Dermis blood vessel endothelial cell (primary cell): ENCODE measurements around the gene CCDC87. TPM values are rescaled to one million over a fixed set of nuclear protein-coding genes. Genes with fewer than 3 reads are reported as not detected.
"Not testable (repeated sequence)": the region's sequence is repeated elsewhere in the genome, so short reads cannot be mapped to it uniquely, and the experiment has no call there.

Experiments used
- DNase-seq: peaks from one replicate; pipeline ENCODE4 v3.0.0; 2010
- total RNA-seq: library from RNA; depleted of rRNA; stranded (reverse); fragments of >200 nt; gene quantifications from 2 replicates; pipeline ENCODE4 v1.2.3, GENCODE V29; 2014

The CCDC87 gene
- total RNA-seq, 1 donor from 2014 or later, result 0.17 TPM

DNA sequence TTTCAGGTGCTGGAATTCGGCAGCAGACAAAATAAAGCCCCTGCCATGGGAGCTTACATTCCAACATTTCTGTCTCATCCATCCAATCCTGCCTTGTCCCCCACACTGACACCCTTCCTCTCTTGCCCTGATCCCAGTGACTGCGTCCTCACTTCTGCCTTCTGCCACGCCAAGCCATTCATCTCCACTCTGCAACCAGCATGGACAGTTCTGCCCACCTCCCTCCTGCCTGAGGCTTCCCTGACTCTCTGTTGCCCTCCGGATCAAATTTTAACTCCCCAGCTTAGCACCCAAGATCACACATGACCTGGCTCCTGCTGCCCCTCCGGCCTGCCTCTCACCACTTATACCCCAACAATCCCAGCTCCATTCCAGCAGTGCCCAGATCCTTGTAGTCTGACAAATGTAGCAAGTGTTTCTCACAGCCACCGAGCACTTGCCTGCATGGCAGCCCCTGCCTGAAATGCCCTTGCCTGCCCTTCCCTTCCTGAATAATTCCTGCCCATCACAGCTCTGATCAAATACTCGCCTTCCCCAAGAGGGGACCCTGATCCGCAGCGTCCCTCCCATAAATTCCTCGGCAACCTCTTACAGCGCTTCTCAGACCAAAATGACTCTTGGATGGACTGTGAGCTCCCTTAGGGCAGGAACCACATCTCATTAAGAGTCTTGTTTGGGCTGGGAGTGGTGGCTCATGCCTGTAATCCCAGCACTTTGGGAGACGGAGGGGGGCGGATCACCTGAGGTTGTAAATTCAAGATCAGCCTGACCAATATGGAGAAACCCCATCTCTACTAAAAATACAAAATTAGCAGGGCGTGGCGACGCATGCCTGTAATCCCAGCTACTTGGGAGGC, 43.9 kb downstream of the CCDC87 start:
- no peak for DNase-seq

DNA sequence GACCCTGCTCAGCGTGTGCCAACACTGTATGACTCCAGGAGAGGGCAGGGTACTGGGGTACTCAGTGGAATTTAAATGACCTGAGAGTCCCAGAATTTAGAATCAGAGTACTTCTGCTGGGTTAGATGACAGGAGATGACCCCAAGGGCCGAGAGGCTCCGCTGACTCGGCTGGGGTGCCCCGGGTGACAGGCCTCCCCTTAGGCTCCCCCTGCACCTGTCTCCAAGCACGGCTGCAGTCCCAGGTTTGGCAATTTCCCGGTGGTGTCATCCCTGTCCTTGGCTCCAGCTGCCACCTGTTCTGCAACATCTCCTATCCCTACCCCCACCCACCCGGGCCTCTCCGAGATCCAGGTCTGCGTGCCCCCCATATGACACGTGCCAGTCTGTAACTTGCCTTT, 44.8 kb downstream of the CCDC87 start:
- no peak for DNase-seq

DNA sequence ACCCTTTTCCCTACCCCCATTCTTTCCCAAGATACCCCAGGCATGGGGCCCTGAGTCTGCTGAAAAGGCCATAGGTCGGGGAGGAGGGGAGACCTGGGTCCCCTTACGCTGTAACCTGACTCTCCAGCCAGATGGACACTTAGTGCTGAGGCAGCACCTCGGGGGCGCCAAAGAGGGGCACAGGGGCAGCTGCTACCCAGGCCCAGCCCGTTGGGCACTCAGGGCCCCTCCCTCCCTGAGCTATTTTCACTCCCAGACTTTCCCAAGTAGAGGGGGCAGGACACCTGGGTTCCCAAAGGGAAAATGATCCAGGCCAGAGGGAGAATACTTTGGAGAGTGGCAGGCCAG, 45.2 kb downstream of the CCDC87 start:
- no peak for DNase-seq

DNA sequence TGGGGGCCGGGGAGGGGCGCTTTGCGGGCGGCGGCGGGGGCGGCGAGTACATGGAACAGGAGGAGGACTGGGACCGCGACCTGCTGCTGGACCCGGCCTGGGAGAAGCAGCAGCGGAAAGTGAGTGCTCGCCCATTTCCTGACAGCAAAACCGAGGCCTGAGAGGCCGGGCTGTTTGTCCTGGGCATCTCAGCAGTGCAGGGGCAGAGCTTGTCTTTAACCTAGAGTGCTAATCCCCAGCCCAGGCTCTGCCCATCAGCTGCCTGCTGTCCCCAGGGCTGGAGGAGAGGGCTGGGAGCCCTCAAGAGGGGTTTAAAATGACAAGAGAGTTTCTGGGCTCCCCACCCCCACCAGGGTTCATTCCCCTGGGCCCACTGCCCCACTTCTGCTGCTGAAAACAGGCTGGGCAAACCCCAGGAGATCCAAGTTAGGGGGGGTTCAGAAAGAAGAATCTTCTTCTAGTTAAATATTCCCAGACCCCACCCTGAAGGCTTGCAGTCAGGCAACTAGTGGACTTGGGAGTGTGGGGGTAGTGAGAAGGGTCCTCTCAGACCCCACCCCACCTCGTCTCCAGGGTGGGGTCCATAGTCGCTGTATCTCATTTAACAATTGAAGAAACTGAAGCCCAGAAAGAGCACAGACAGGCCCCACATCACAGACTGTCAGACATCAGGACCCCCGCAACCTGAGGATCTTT, 45.7 kb downstream of the CCDC87 start:
- DNase-seq, result no peak

DNA sequence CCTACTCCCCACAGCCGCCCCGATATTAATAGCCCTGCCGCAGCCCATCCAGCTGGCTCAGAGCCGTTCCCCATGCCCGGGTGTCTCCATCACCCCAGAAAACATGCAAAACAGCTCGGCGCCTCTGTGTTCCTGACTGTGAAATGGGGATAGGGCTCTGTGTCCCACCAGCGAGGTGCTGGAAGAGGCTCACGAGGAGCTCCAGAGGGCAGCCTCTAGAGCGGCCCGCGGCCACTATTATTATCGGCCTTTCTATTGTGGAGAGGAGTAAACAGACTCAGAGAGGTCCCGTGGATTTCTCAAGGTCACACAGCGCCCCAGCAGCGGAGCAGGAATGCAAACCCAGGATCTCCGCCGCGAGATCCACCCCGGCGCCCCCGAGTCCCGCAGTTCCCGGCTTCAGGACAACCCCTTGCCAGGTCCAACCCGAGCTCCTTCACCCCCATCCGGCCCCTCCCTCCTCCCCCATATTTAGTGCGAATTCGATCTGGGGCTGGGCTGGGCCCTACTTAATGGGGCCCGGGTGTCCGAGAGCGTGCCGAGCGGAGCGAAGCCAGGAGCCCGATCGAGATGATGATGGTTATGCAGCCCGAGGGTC, 46.4 kb downstream of the CCDC87 start, which contains the start of gene ACTN3:
Gene ACTN3 (plus strand): TSS at position 536 of the 598 bp plus-strand sequence. CDS start 35 bp downstream, at position 571.
- DNase-seq, result no peak

DNA sequence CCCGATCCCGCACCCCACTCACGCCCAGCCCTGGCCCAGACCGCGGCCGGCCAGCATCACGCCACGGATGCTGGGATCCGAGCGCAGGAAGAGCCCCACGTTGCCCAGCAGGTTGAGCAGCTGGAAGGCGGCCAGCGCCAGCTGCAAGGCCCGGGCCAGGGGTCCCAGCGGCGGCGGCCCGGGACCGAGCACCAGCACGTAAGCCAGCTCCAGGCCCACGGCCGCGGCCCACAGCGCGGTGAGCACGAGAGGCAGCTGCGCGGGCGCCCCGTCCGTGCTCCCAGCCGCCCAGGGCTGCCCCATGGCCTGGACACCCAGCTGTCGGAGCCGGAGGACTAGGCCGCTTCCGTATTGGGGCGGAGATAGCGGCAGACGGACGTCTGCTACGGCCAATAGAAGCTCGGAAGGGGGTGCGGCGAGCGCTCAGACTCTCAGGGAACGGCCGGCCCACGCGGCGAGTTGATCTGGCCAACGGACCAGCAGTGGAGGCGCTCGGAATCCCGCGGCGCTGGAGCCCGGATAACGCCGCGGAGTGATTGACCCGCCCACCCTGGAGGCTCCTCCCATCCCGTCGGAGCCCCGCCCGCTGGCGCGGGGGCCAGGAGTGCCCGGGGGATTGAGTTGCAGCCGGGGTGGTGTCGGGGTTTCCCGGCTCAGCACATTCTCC, 47.0 kb downstream of the CCDC87 start, which contains the start of gene ZDHHC24:
Gene ZDHHC24 (minus strand): TSS at position 348 of the 667 bp plus-strand sequence. CDS start 45 bp downstream, at position 303.
- peak; percentile 98 for DNase-seq

DNA sequence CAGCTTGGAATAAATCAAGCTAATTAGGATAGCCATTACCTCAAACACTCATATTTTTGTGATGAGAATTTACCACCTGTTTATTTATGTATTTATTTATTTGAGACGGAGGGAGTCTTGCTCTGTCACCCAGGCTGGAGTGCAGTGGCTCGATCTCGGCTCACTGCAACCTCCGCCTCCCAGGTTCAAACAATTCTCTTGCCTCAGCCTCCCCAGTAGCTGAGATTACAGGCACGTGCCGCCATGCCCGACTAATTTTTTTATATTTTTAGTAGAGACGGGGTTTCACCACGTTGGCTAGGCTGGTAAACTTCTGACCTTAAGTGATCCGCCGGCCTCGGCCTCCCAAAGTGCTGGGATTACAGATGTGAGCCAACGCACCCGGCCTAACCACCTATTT, 47.9 kb downstream of the CCDC87 start:
- not testable (repeated sequence) for DNase-seq

DNA sequence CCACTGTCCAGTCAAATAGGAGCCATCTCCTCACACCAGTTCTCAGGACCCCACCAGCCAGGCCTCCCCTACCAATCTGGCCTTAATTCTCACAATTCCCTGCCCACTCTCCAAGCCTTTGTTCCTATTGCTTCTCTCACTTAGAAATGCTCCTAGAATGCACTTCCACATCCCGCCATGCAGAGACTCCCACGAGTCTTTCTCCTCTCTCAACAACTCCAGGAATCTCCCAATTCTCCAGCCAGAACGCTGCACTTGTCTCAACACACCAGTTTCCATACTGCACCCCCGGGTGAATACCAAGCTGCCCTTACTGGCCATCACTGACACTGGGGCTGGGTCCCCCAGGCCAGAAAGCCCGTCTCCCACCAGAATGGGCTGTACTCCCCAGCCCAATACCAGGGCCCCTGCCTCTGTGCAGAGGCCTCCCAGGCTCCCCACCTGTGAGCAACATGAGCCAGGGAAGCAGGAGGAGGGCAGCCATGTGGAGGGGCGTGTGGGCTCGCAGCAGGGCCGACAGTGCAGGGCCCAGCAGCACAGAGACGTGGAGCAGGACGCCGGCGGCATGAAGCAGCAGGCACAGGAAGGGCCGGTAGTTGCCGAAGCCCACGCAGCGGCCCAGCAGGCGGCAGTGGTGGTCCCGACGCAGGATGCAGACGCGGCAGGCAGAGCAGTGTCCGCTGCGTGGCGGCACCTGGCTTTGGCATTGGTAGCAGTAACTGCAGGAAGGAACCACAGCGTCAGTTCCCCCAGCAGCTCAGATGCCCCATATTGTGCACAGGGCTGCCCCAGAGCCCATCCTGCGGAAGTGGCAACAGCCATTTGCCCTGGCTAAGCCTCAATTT, 49.4 kb downstream of the CCDC87 start:
- DNase-seq, result peak; percentile 94

DNA sequence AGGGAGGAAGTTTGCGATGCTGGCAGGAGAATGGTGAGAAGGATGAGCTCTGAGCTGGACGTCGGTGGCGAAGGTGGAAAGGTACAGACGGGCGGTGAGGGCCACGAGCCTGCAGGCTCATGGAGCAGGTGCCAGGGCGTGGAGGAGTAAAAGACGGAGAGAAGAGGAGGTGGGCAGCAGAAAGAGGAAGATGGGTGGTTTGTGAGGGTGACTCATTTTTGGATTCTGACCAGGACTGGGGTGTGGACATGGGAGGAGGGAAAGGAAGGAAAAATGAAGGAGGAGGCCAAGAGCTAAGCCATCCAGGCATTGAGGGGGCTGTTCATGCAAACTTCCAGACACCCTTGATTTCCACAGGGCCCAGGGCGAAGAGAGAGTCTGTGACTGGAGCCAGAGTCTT, 50.5 kb downstream of the CCDC87 start:
- no peak for DNase-seq

DNA sequence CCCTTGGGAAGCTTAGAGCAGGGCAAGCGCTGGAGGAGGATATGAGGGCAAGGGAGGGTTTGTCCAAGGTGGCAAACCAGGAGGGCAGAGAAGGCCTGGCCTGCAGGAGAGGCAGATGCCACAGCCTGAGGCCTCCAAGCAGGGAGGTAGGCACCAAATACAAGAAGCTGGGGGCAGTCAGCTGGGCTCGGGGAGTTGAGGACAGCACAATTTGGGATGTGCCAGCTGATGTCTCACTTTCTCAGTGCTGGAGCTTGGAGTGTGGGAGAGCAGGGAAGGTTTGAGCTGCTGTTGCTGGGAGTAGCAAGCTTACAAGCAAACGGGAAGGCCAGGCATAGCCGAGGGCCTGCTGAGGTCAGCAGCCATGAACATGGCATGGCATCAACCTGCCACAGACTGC, 51.0 kb downstream of the CCDC87 start:
- DNase-seq, result no peak

DNA sequence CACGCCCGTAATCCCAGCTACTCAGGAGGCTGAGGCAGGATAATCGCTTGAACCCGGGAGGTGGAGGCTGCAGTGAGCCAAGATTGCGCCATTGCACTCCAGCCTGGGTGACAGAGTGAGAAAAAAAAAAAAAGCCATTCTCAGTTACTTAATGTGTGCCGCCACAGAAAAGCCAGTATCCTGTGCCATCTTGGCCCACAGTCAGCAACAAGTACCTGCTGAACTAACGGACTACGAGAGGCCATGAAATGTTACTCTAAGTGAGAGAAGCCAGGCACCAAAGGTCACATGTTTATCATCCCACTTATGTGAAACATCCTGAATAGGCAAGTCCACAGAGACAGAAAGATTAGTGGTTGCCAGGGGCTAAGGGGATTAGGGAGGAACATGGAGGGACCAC, 52.3 kb downstream of the CCDC87 start:
- DNase-seq, result not testable (repeated sequence)

Other genes with a start within 250 kb of the CCDC87 start
- 65.7 and 71.8 TPM in 2 replicates for gene BRMS1, start 248.0 kb downstream of the CCDC87 start, total RNA-seq
- gene B4GAT1, start 245.4 kb downstream of the CCDC87 start, total RNA-seq, result 25.8 and 28.1 TPM in 2 replicates
- 1.2 and 2.3 TPM in 2 replicates for gene SLC29A2, start 221.3 kb downstream of the CCDC87 start, total RNA-seq
- gene NPAS4, start 172.0 kb downstream of the CCDC87 start, total RNA-seq, result not detected in 2 replicates
- gene MRPL11, start 154.2 kb downstream of the CCDC87 start, total RNA-seq, result 40.7 and 61.1 TPM in 2 replicates
- 3.7 and 4.9 TPM in 2 replicates for gene PELI3, start 126.2 kb downstream of the CCDC87 start, total RNA-seq
- 50.5 and 71.7 TPM in 2 replicates for gene DPP3, start 112.6 kb downstream of the CCDC87 start, total RNA-seq
- gene BBS1, start 82.4 kb downstream of the CCDC87 start, total RNA-seq, result 28.6 and 36.8 TPM in 2 replicates
- 26.2 and 33.0 TPM in 2 replicates for gene ZDHHC24, start 47.0 kb downstream of the CCDC87 start, total RNA-seq
- gene ACTN3, start 46.2 kb downstream of the CCDC87 start, total RNA-seq, result under 0.01 and 0.14 TPM in 2 replicates
- 27.8 and 63.5 TPM in 2 replicates for gene CTSF, start 24.5 kb downstream of the CCDC87 start, total RNA-seq
- gene CCS, start 122 bp upstream of the CCDC87 start, total RNA-seq, result 27.2 and 33.5 TPM in 2 replicates
- gene RBM14, start 23.6 kb upstream of the CCDC87 start, total RNA-seq, result 29.3 and 44.7 TPM in 2 replicates
- 125 and 157 TPM in 2 replicates for gene RBM4, start 45.6 kb upstream of the CCDC87 start, total RNA-seq
- 24.2 and 28.4 TPM in 2 replicates for gene RBM4B, start 84.8 kb upstream of the CCDC87 start, total RNA-seq
- 36.8 and 50.4 TPM in 2 replicates for gene SPTBN2, start 136.2 kb upstream of the CCDC87 start, total RNA-seq